Lung (tissue), 12 donors: ENCODE data around the gene CXCR5. TPM values are rescaled to one million over a fixed set of nuclear protein-coding genes. Genes with fewer than 3 reads are reported as not detected.

Experiments
- ATAC-seq: fragments of 200-7000 bp; cut with Tn5 transposase; one replicate; pipeline ENCODE4 v1.9.1; 2020; ENCODE audit warnings: moderate number of reproducible peaks; ENCODE audit not compliant: insufficient read depth, low FRiP score
- DNase-seq, 3 donors: peaks; one replicate each; pipeline ENCODE4 v3.0.0-alpha.2; 2013 to 2017
- H3K27ac ChIP-seq, 2 donors: one replicate each; pipeline ENCODE4 v1.5.1; 2013; ENCODE audit warnings: mild to moderate bottlenecking in 2 of 2, moderate library complexity in 2 of 2, control low read depth in 1 of 2, inconsistent platforms in 1 of 2, low read depth in 1 of 2, low read length in 1 of 2
- H3K27me3 ChIP-seq, 3 donors: one replicate each; pipeline ENCODE4 v1.5.1; 2013; ENCODE audit warnings: low read length in 2 of 3; ENCODE audit not compliant: control insufficient read depth in 3 of 3, insufficient read depth in 3 of 3
- H3K36me3 ChIP-seq, 4 donors: one replicate each; pipeline ENCODE4 v1.5.1; 2013; ENCODE audit warnings: low read length in 4 of 4, mild to moderate bottlenecking in 1 of 4, moderate library complexity in 1 of 4; ENCODE audit not compliant: control insufficient read depth in 4 of 4, insufficient read depth in 4 of 4
- H3K4me1 ChIP-seq, 5 donors: one replicate each; pipeline ENCODE4 v1.5.1; 2013; ENCODE audit warnings: low read length in 5 of 5, mild to moderate bottlenecking in 2 of 5, moderate library complexity in 1 of 5; ENCODE audit not compliant: control insufficient read depth in 5 of 5, insufficient read depth in 5 of 5
- H3K4me3 ChIP-seq: one replicate; pipeline ENCODE4 v1.5.1; 2013; ENCODE audit warnings: mild to moderate bottlenecking, control low read depth, moderate library complexity
- H3K9ac ChIP-seq, 2 donors: one replicate each; pipeline ENCODE4 v1.5.1; 2013; ENCODE audit warnings: low read length in 2 of 2, control low read depth in 1 of 2; ENCODE audit not compliant: insufficient read depth in 1 of 2
- H3K9me3 ChIP-seq, 4 donors: one replicate each; pipeline ENCODE4 v1.5.1; 2013; ENCODE audit warnings: low read length in 3 of 4, mild to moderate bottlenecking in 1 of 4, moderate library complexity in 1 of 4; ENCODE audit not compliant: control insufficient read depth in 4 of 4, insufficient read depth in 3 of 4
- CTCF ChIP-seq: IDR thresholded peaks from 2 replicates; pipeline ENCODE4 v1.5.1; 2012; ENCODE audit warnings: mild to moderate bottlenecking; ENCODE audit errors: control extremely low read depth, extremely low read depth
- WGBS, 2 donors: extraction: QIAGEN DNeasy Blood & Tissue Kit; methylation state at CpG; one replicate each; pipeline ENCODE4 v1.1.7; 2013; 5-methylcytosine and 5-hydroxymethylcytosine counted together
- polyA plus RNA-seq, 2 donors: library from polyadenylated mRNA; stranded (reverse); fragments of 200-250 nt; gene quantifications; one replicate each; pipeline ENCODE4 v1.2.1, GENCODE V29; 2013
- total RNA-seq, 2 donors: library from RNA; depleted of rRNA in 1 of 2; stranded (reverse); fragments of >200 nt in 1 of 2; gene quantifications; one replicate each; pipeline ENCODE4 v1.2.1, GENCODE V29; 2014 to 2021
- donor health status: control.
- donor health status: control.
- donor health status: Bipolar disorder and iron deficiency.
- donor health status: healthy.
- donor health status: DM: yes; HTN: yes; CAD: no.

Gene CXCR5
- total and polyA plus RNA-seq, 4 donors, result 0.16 to 0.65 (median 0.48) TPM; not detected in 1

- Histone ChIP-seq H3K27ac (no peak overlapping the region), H3K27me3 (peaks cover 0 to 2% (median 0%) of the 10 kb centered on the region in 3 donors), H3K4me3 (no peak overlapping the region), H3K36me3 (no peaks in the 10 kb centered on the region), H3K9ac (no peak overlapping the region), H3K9me3 (no peaks in the 10 kb centered on the region), H3K4me1 (peaks cover 0 to 9% (median 5%) of the 10 kb centered on the region in 5 donors)
- DNase-seq (no peak), ATAC-seq (no peak)
- 94 to 95% methylated on average over 9 of the region's 9 CpGs for WGBS, 2 donors
- no peak for TF ChIP-seq CTCF
Observed at GRCh38 chr11:118884875-118885274, 1.2 kb downstream of the CXCR5 start.

- no peak overlapping the region for H3K9ac ChIP-seq
- WGBS, 2 donors, result 91 to 92% methylated on average over 12 of the region's 12 CpGs
- TF ChIP-seq CTCF, result no peak
- H3K27ac ChIP-seq, result no peak overlapping the region
- peaks cover 0 to 2% (median 0%) of the 10 kb centered on the region in 3 donors for H3K27me3 ChIP-seq
- no peaks in the 10 kb centered on the region for H3K36me3 ChIP-seq
- no peak overlapping the region for H3K4me3 ChIP-seq
- peaks cover 0 to 9% (median 5%) of the 10 kb centered on the region in 5 donors for H3K4me1 ChIP-seq
- DNase-seq, result no peak
- no peaks in the 10 kb centered on the region for H3K9me3 ChIP-seq
- ATAC-seq, result no peak
Observed at GRCh38 chr11:118885319-118885718, 1.6 kb downstream of the CXCR5 start.

- ATAC-seq, result no peak
- 68 to 69% methylated on average over 12 of the region's 12 CpGs for whole genome bisulfite sequencing, 2 donors
- Histone ChIP-seq H3K4me3 (no peak overlapping the region), H3K36me3 (no peaks in the 10 kb centered on the region), H3K9ac (no peak overlapping the region), H3K9me3 (no peaks in the 10 kb centered on the region), H3K27me3 (peaks cover 0 to 2% (median 0%) of the 10 kb centered on the region in 3 donors), H3K4me1 (peaks cover 0 to 9% (median 5%) of the 10 kb centered on the region in 5 donors), H3K27ac (no peak overlapping the region)
- no peak for TF ChIP-seq CTCF
- DNase-seq, result no peak
Observed at GRCh38 chr11:118885831-118886565, 2.3 kb downstream of the CXCR5 start.
